HCT116 (cell line): ENCODE results near the gene PDE2A. TPM values are rescaled to one million over a fixed set of nuclear protein-coding genes. Genes with fewer than 3 reads are reported as not detected.

Experiments
- ATAC-seq: fragments of 200-7000 bp; cut with Tn5 transposase; 2 replicates; pipeline ENCODE4 v1.9.1; 2020; ENCODE audit warnings: mild to moderate bottlenecking, moderate library complexity
- BruUV-seq: library from RNA; stranded (reverse); fragments of 400-500 nt; replicated peaks from 2 replicates; lab custom pipeline; 2021; lab: Mats Ljungman, UMichigan
- CTCF ChIA-PET: fragments of 300-600 bp; sonication (Branson Sonifier 250); formaldehyde crosslinking; loops from one replicate; lab custom pipeline; 2021; ENCODE audit warnings: antibody characterized with exemption; lab: Charles Lee
- POLR2A ChIA-PET: fragments of 300-600, 350-600 bp; sonication (Branson Sonifier 250); formaldehyde crosslinking; loops from one replicate; lab custom pipeline; 2021; ENCODE audit warnings: antibody characterized with exemption; lab: Charles Lee
- RAD21 ChIA-PET, 2 experiments: fragments of 300-600 bp; sonication (Branson Sonifier 250); formaldehyde crosslinking; loops; one replicate each; lab custom pipeline; 2023; ENCODE audit warnings: low total read pairs in 2 of 2; ENCODE audit not compliant: uncharacterized antibody in 2 of 2, unreplicated experiment in 2 of 2, low non-redundant PET in 1 of 2; lab: Charles Lee
- DNase-seq: peaks from one replicate; pipeline ENCODE4 v3.0.0-alpha.2; 2010; ENCODE audit warnings: low read depth, low spot score
- H2AFZ ChIP-seq: fragments of 200-600 bp; shearing (Covaris generic), sonication (generic); 2 replicates; pipeline ENCODE4 v1.6.1; 2017; ENCODE audit warnings: low read depth, mixed run types, mixed read lengths, antibody characterized with exemption, low read length; ENCODE audit not compliant: poor library complexity, severe bottlenecking
- H3K27ac ChIP-seq: 2 replicates; pipeline ENCODE4 v1.5.1; 2012; ENCODE audit warnings: low read depth, low read length
- H3K27me3 ChIP-seq: fragments of 200-600 bp; sonication (generic); 2 replicates; pipeline ENCODE4 v1.6.1; 2016; ENCODE audit warnings: mixed run types, low read length, mixed read lengths; ENCODE audit not compliant: insufficient read depth
- H3K36me3 ChIP-seq, 2 experiments: fragments of 200-500 bp in 1 of 2; fragments of 200-600 bp in 1 of 2; sonication (Bioruptor generic) in 1 of 2; sonication (generic) in 1 of 2; 2 replicates each; pipeline versions ENCODE4 v1.5.1 to v1.6.1; 2014 to 2016; ENCODE audit warnings: low read length in 2 of 2, inconsistent platforms in 1 of 2, mixed read lengths in 1 of 2, mixed run types in 1 of 2; ENCODE audit not compliant: insufficient read depth in 2 of 2, control insufficient read depth in 1 of 2
- H3K4me1 ChIP-seq, 2 experiments: fragments of 200-600 bp in 1 of 2; sonication (generic) in 1 of 2; 2 replicates each; pipeline versions ENCODE4 v1.5.1 to v1.6.1; 2012 to 2017; ENCODE audit warnings: low read length in 2 of 2, inconsistent platforms in 1 of 2, mild to moderate bottlenecking in 1 of 2, mixed read lengths in 1 of 2, mixed run types in 1 of 2, moderate library complexity in 1 of 2; ENCODE audit not compliant: insufficient read depth in 2 of 2, control insufficient read depth in 1 of 2
- H3K4me2 ChIP-seq: fragments of 200-600 bp; sonication (generic); 2 replicates; pipeline ENCODE4 v1.6.1; 2017; ENCODE audit warnings: mixed run types, low read length, mixed read lengths
- H3K4me3 ChIP-seq, 2 experiments: fragments of 200-600 bp in 1 of 2; sonication (generic) in 1 of 2; replicated peaks in 1 of 2; 2 replicates each; pipeline ENCODE4 v1.5.1; 2011 to 2016; ENCODE audit warnings: low read length in 2 of 2, control low read depth in 1 of 2, low read depth in 1 of 2, mild to moderate bottlenecking in 1 of 2, mixed read lengths in 1 of 2, mixed run types in 1 of 2
- H3K79me2 ChIP-seq: fragments of 200-600 bp; sonication (generic); 2 replicates; pipeline ENCODE4 v1.6.1; 2017; ENCODE audit warnings: mild to moderate bottlenecking, mixed run types, low read length, moderate library complexity, mixed read lengths; ENCODE audit not compliant: insufficient read depth
- H3K9ac ChIP-seq: fragments of 200-600 bp; sonication (generic); 2 replicates; pipeline ENCODE4 v1.6.1; 2016; ENCODE audit warnings: low read length, mixed read lengths
- H3K9me2 ChIP-seq: fragments of 200-600 bp; sonication (generic), shearing (Covaris generic); 2 replicates; pipeline ENCODE4 v1.6.1; 2017; ENCODE audit warnings: mixed run types, mild to moderate bottlenecking, moderate library complexity; ENCODE audit not compliant: insufficient read depth
- H3K9me3 ChIP-seq, 2 experiments: fragments of 200-500 bp in 1 of 2; fragments of 200-600 bp in 1 of 2; sonication (Bioruptor generic) in 1 of 2; sonication (generic) in 1 of 2; 2 replicates each; pipeline ENCODE4 v1.6.1; 2014 to 2017; ENCODE audit warnings: low read length in 2 of 2, mixed read lengths in 2 of 2, inconsistent platforms in 1 of 2, low read depth in 1 of 2, mild to moderate bottlenecking in 1 of 2, mixed run types in 1 of 2, moderate library complexity in 1 of 2; ENCODE audit not compliant: control insufficient read depth in 1 of 2, insufficient read depth in 1 of 2
- H4K20me1 ChIP-seq: fragments of 200-600 bp; sonication (generic), shearing (Covaris generic); 2 replicates; pipeline ENCODE4 v1.6.1; 2017; ENCODE audit warnings: mixed run types, mild to moderate bottlenecking, moderate library complexity; ENCODE audit not compliant: insufficient read depth
- CBX3 ChIP-seq: IDR thresholded peaks from 2 replicates; pipeline ENCODE4 v1.6.1; 2012; ENCODE audit warnings: low read depth
- EGR1 ChIP-seq: IDR thresholded peaks from 2 replicates; pipeline ENCODE4 v1.6.1; 2012; ENCODE audit warnings: low read depth
- EZH2phosphoT487 ChIP-seq: fragments of 200-600 bp; IDR thresholded peaks from 2 replicates; pipeline ENCODE4 v1.6.1; 2018; ENCODE audit warnings: antibody characterized with exemption, borderline replicate concordance
- FOSL1 ChIP-seq: IDR thresholded peaks from 2 replicates; pipeline ENCODE4 v1.6.1; 2012; ENCODE audit warnings: low read depth
- JUND ChIP-seq: IDR thresholded peaks from 2 replicates; pipeline ENCODE4 v1.6.1; 2012
- SP1 ChIP-seq: IDR thresholded peaks from 2 replicates; pipeline ENCODE4 v1.6.1; 2012; ENCODE audit warnings: low read depth
- TCF7L2 ChIP-seq: IDR thresholded peaks from 2 replicates; pipeline ENCODE4 v1.7.0; 2011; ENCODE audit warnings: borderline replicate concordance, inconsistent platforms; ENCODE audit not compliant: insufficient read depth, insufficient read length; ENCODE audit errors: extremely low read depth
- YY1 ChIP-seq: IDR thresholded peaks from 2 replicates; pipeline ENCODE4 v1.6.1; 2011; ENCODE audit warnings: low read length, low read depth, moderate library complexity, mild to moderate bottlenecking; ENCODE audit not compliant: insufficient replicate concordance; ENCODE audit errors: extremely low read depth
- ZFX ChIP-seq: fragments of 450-650 bp; IDR thresholded peaks from 2 replicates; pipeline ENCODE4 v1.6.1; 2017
- intact Hi-C: fragments of 100-400 bp; cut with micrococcal nuclease; formaldehyde crosslinking; loops from 2 replicates; pipeline ENCODE4 v1.10.0; 2022
- total RNA-seq: library from RNA; stranded (reverse); gene quantifications from one replicate; pipeline ENCODE4 v1.2.1, GENCODE V29; 2021; ENCODE audit not compliant: unreplicated experiment
- TF ChIP-seq, protein P1 (sequence below): IDR thresholded peaks from 2 replicates; pipeline ENCODE4 v1.6.1; 2012; ENCODE audit warnings: low read depth
- TF ChIP-seq, protein P2 (sequence below): IDR thresholded peaks from 2 replicates; pipeline ENCODE4 v1.6.1; 2012

The PDE2A gene
- total RNA-seq, 1 experiment from 2014 or later = 7.6 TPM

DNA sequence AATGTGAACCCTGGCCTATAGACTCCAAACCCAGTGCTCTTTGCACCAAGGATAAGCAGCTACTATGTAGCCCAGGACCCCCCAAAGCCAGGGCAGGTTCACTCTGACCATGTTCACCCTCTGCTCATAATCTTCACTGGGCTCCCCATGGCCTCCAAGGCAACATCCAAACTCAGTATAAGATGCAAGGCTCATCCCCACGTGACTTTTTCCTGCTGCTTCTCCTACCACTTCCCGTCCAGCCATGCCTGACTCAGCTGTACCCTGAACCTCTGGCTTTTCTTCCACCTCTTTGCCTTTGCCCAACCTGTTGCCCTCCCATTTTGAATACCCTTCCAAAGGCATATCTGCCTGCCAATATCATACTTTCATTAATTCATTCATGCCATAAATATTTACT, 27.8 kb downstream of the PDE2A start:
- Histone ChIP-seq H3K9me2 (no peaks in the 10 kb centered on the region), H2AFZ (no peak overlapping the region), H4K20me1 (no peaks in the 10 kb centered on the region), H3K4me2 (no peak overlapping the region), H3K9ac (no peak overlapping the region), H3K4me3 (no peak overlapping the region), H3K27ac (no peak overlapping the region), H3K27me3 (peaks cover 5% of the 10 kb centered on the region; the same call in 1 of the 2 replicates), H3K4me1 (peaks cover 4 to 22% of the 10 kb centered on the region in 2 experiments; a peak in 3 of 4 replicates), H3K9me3 (no peaks in the 10 kb centered on the region), H3K79me2 (no peaks in the 10 kb centered on the region), H3K36me3 (no peaks in the 10 kb centered on the region)
- DNase-seq (no peak), ATAC-seq (no peak)
- CTCF ChIA-PET = no interaction called here
- POLR2A ChIA-PET = no interaction called here
- RAD21 ChIA-PET = no interaction called here
- no peak for TF ChIP-seq ZFX
- TF ChIP-seq, protein P1, sequence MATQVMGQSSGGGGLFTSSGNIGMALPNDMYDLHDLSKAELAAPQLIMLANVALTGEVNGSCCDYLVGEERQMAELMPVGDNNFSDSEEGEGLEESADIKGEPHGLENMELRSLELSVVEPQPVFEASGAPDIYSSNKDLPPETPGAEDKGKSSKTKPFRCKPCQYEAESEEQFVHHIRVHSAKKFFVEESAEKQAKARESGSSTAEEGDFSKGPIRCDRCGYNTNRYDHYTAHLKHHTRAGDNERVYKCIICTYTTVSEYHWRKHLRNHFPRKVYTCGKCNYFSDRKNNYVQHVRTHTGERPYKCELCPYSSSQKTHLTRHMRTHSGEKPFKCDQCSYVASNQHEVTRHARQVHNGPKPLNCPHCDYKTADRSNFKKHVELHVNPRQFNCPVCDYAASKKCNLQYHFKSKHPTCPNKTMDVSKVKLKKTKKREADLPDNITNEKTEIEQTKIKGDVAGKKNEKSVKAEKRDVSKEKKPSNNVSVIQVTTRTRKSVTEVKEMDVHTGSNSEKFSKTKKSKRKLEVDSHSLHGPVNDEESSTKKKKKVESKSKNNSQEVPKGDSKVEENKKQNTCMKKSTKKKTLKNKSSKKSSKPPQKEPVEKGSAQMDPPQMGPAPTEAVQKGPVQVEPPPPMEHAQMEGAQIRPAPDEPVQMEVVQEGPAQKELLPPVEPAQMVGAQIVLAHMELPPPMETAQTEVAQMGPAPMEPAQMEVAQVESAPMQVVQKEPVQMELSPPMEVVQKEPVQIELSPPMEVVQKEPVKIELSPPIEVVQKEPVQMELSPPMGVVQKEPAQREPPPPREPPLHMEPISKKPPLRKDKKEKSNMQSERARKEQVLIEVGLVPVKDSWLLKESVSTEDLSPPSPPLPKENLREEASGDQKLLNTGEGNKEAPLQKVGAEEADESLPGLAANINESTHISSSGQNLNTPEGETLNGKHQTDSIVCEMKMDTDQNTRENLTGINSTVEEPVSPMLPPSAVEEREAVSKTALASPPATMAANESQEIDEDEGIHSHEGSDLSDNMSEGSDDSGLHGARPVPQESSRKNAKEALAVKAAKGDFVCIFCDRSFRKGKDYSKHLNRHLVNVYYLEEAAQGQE = no peak
- TF ChIP-seq, protein P2, sequence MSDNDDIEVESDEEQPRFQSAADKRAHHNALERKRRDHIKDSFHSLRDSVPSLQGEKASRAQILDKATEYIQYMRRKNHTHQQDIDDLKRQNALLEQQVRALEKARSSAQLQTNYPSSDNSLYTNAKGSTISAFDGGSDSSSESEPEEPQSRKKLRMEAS = no peak
- intact Hi-C loops = no loop called here
- no TSS peak for BruUV-seq

DNA sequence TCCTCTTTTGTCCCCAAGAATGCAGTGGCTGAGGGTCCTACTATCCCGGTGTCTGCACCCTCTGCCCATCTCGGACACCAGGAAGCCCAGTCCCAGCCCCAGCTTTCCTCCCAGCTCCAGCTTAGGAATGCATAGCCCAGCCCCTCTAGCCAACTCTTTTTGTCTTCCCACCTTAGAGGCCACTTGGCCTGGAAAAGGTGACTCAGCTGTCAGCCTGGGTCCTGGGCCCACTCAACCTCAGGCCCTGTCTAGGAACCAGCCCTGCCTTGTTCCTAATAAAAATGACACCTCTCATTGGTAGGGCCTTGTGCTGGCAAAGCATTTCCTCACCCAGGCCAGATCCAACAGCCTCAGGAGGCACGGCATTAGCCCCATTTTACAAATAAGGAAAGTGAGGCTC, 28.2 kb downstream of the PDE2A start:
- DNase-seq (no peak), ATAC-seq (no peak)
- no peaks in the 10 kb centered on the region for H3K36me3 ChIP-seq
- BruUV-seq = no TSS peak
- no peak overlapping the region for H3K27ac ChIP-seq
- ChIA-PET POLR2A (no interaction called here), CTCF (interaction anchor here (0.9 kb wide), 1 partner anchor 38 kb away, joined by 3 read pairs; no protein-coding TSS in a partner anchor), RAD21 (no interaction called here)
- H3K4me2 ChIP-seq = no peak overlapping the region
- H3K4me1 ChIP-seq = peaks cover 4 to 22% of the 10 kb centered on the region in 2 experiments; a peak in 3 of 4 replicates
- H3K27me3 ChIP-seq = peaks cover 10% of the 10 kb centered on the region; the same call in 1 of the 2 replicates
- H3K79me2 ChIP-seq = no peaks in the 10 kb centered on the region
- H3K4me3 ChIP-seq = no peak overlapping the region
- no peak overlapping the region for H2AFZ ChIP-seq
- H3K9me3 ChIP-seq = no peaks in the 10 kb centered on the region
- no peaks in the 10 kb centered on the region for H4K20me1 ChIP-seq
- no peaks in the 10 kb centered on the region for H3K9me2 ChIP-seq
- intact Hi-C loops = no loop called here
- H3K9ac ChIP-seq = no peak overlapping the region
- TF ChIP-seq CBX3 (no peak), TCF7L2 (no peak), YY1 (no peak), EZH2phosphoT487 (no peak), SP1 (no peak), FOSL1 (no peak), JUND (no peak), EGR1 (no peak), ZFX (no peak)
- TF ChIP-seq, protein P1 = no peak
